Calu3 (cell line): ENCODE data around the gene NAV2. TPM values are rescaled to one million over a fixed set of nuclear protein-coding genes. Genes with fewer than 3 reads are reported as not detected.

ENCODE experiments used
- BruUV-seq: library from RNA; stranded (reverse); fragments of 400-500 nt; replicated peaks from 2 replicates; lab custom pipeline; 2021; lab: Mats Ljungman, UMichigan
- CTCF ChIA-PET: fragments of 300-600 bp; sonication (Branson Sonifier 250); formaldehyde crosslinking; loops from one replicate; lab custom pipeline; 2022; ENCODE audit warnings: antibody characterized with exemption; lab: Charles Lee
- DNase-seq: peaks from one replicate; pipeline ENCODE4 v3.0.0; 2022
- H3K27ac Mint-ChIP-seq: one replicate; pipeline ENCODE4 v1.8.0; 2022; ENCODE audit warnings: mixed read lengths; ENCODE audit not compliant: unreplicated experiment
- H3K27me3 Mint-ChIP-seq: one replicate; pipeline ENCODE4 v1.8.0; 2022; ENCODE audit warnings: mixed read lengths; ENCODE audit not compliant: unreplicated experiment
- H3K36me3 Mint-ChIP-seq: one replicate; pipeline ENCODE4 v1.8.0; 2022; ENCODE audit warnings: mild to moderate bottlenecking, moderate library complexity, mixed read lengths; ENCODE audit not compliant: insufficient read depth, unreplicated experiment
- H3K4me1 Mint-ChIP-seq: one replicate; pipeline ENCODE4 v1.8.0; 2022; ENCODE audit warnings: mild to moderate bottlenecking, low read depth, mixed read lengths; ENCODE audit not compliant: unreplicated experiment
- H3K4me3 Mint-ChIP-seq: one replicate; pipeline ENCODE4 v1.8.0; 2022; ENCODE audit warnings: mild to moderate bottlenecking, low read depth, moderate library complexity, mixed read lengths; ENCODE audit not compliant: unreplicated experiment
- H3K9me3 Mint-ChIP-seq: one replicate; pipeline ENCODE4 v1.8.0; 2022; ENCODE audit warnings: low read depth, mixed read lengths; ENCODE audit not compliant: unreplicated experiment
- intact Hi-C: fragments of 100-400 bp; cut with micrococcal nuclease; formaldehyde crosslinking; loops from one replicate; pipeline ENCODE4 v1.10.0; 2022; ENCODE audit not compliant: unreplicated experiment
- total RNA-seq: library from RNA; stranded (reverse); gene quantifications from 2 replicates; pipeline ENCODE4 v1.2.3, GENCODE V29; 2022
- TF ChIP-seq, protein P1 (sequence below): fragments of 200-600 bp; IDR thresholded peaks from one replicate; pipeline ENCODE4 v1.8.0; 2022; ENCODE audit warnings: antibody characterized with exemption; ENCODE audit not compliant: unreplicated experiment

Gene NAV2
- total RNA-seq, 1 experiment from 2014 or later: 21.4 TPM

DNA sequence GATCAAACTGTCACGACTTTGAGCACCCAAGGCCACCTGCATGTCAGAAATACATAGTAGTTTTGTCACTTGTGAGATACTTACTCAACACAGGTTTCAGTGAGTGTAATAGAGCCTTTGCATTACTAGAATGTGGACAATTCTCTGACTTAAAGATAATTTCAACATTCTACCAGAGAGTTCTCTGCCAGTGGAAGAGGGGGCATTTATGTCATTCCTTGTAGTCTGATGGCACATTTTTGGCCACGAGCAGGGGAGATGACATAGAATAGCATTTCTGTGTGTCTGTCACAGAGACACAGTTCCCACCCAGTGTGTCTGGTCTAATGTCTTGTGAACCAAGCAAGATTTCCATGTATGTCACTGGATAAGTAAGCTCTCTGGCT, 335.1 kb downstream of the NAV2 start:
- Mint-ChIP-seq H3K27ac (no peak overlapping the region), H3K9me3 (no peaks in the 10 kb centered on the region), H3K27me3 (no peaks in the 10 kb centered on the region), H3K4me3 (no peak overlapping the region), H3K36me3 (no peaks in the 10 kb centered on the region), H3K4me1 (no peaks in the 10 kb centered on the region)
- intact Hi-C loops: no loop called here
- DNase-seq: no peak
- TF ChIP-seq, protein P1, sequence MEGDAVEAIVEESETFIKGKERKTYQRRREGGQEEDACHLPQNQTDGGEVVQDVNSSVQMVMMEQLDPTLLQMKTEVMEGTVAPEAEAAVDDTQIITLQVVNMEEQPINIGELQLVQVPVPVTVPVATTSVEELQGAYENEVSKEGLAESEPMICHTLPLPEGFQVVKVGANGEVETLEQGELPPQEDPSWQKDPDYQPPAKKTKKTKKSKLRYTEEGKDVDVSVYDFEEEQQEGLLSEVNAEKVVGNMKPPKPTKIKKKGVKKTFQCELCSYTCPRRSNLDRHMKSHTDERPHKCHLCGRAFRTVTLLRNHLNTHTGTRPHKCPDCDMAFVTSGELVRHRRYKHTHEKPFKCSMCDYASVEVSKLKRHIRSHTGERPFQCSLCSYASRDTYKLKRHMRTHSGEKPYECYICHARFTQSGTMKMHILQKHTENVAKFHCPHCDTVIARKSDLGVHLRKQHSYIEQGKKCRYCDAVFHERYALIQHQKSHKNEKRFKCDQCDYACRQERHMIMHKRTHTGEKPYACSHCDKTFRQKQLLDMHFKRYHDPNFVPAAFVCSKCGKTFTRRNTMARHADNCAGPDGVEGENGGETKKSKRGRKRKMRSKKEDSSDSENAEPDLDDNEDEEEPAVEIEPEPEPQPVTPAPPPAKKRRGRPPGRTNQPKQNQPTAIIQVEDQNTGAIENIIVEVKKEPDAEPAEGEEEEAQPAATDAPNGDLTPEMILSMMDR: no peak
- CTCF ChIA-PET: interaction anchor here (1.1 kb wide), 1 partner anchor 45 kb away, joined by 3 read pairs; no protein-coding TSS in a partner anchor
- BruUV-seq: no TSS peak

DNA sequence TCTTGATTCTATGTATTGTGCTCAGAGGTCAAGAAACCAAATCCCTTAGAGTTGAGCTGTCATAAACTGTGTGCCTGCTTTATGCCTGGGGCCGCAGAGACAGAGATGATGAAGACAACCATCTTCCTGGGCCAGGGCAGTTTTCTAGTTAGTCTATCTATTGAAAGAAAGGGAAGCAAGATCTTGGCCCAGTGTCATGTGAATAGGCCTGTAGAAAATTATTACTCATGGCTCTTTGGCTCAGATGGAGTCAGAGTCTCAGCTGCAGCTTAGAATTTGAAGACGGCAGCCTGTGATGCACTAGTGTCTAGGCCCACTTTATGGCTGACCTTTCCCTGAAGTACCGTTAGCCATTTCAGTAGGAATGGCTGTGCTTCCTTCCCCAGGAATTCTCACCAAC, 335.6 kb downstream of the NAV2 start:
- no peak for DNase-seq
- TF ChIP-seq, protein P1: no peak
- Mint-ChIP-seq H3K27me3 (no peaks in the 10 kb centered on the region), H3K9me3 (no peaks in the 10 kb centered on the region), H3K36me3 (no peaks in the 10 kb centered on the region), H3K27ac (no peak overlapping the region), H3K4me1 (no peaks in the 10 kb centered on the region), H3K4me3 (no peak overlapping the region)
- CTCF ChIA-PET: interaction anchor here (0.5 to 1.1 kb wide), 2 partner anchors 45 to 85 kb away, joined by 3 read pairs; no protein-coding TSS in a partner anchor
- no TSS peak for BruUV-seq
- intact Hi-C loops: no loop called here

DNA sequence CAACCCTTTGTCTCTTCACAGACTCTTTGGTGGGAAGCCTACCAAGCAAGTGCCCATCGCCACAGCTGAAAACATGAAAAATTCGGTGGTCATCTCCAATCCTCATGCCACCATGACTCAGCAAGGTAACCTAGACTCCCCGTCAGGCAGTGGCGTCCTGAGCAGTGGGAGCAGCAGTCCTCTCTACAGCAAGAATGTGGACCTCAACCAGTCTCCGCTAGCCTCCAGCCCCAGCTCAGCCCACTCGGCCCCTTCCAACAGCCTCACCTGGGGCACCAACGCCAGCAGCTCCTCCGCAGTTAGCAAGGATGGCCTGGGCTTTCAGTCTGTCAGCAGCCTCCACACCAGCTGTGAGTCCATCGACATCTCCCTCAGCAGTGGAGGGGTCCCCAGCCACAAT, 336.1 kb downstream of the NAV2 start:
- Mint-ChIP-seq H3K27me3 (no peaks in the 10 kb centered on the region), H3K36me3 (no peaks in the 10 kb centered on the region), H3K27ac (no peak overlapping the region), H3K4me3 (no peak overlapping the region), H3K9me3 (no peaks in the 10 kb centered on the region), H3K4me1 (no peaks in the 10 kb centered on the region)
- CTCF ChIA-PET: interaction anchor here (0.5 to 1.1 kb wide), 2 partner anchors 46 to 84 kb away, joined by 3 read pairs; no protein-coding TSS in a partner anchor
- no TSS peak for BruUV-seq
- no peak for DNase-seq
- intact Hi-C loops: no loop called here
- TF ChIP-seq, protein P1: no peak

DNA sequence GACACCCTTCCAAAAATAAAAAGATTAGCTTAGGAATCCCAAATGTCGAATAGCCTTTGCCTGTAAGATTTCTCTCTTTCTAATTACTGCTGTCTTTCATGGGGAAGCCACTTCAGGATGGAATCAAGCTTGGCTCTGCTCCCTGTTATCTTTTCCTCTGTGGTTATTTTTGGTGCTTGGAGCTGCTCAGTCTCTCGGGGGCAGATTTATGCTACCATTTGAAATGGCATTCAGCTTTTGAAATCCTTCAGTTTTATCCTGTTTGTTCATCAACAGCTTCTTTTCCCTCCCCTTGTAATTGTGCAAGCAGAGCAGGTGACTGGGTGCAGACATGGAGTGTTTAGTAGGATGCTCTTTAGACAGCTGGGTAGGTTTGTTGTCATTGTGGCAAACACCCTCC, 336.6 kb downstream of the NAV2 start:
- CTCF ChIA-PET: interaction anchor here (0.6 kb wide), 1 partner anchor 76 kb away, joined by 7 read pairs; no protein-coding TSS in a partner anchor
- Mint-ChIP-seq H3K27me3 (no peaks in the 10 kb centered on the region), H3K36me3 (no peaks in the 10 kb centered on the region), H3K9me3 (no peaks in the 10 kb centered on the region), H3K4me3 (no peak overlapping the region), H3K27ac (no peak overlapping the region), H3K4me1 (no peaks in the 10 kb centered on the region)
- intact Hi-C loops: no loop called here
- BruUV-seq: no TSS peak
- no peak for DNase-seq
- TF ChIP-seq, protein P1: no peak
